CD14-positive monocyte (primary cell): ENCODE measurements around the gene HES3. TPM values are rescaled to one million over a fixed set of nuclear protein-coding genes. Genes with fewer than 3 reads are reported as not detected.

Source experiments
- DNase-seq, 3 donors: peaks; one replicate each; pipeline ENCODE4 v3.0.0-alpha.2; 2011 to 2022
- H2AFZ ChIP-seq: 2 replicates; pipeline ENCODE4 v1.6.0; 2012; ENCODE audit warnings: mild to moderate bottlenecking, low read depth, low read length, inconsistent platforms; ENCODE audit not compliant: insufficient read depth, poor library complexity, severe bottlenecking
- H3K27ac ChIP-seq, 2 donors: 1 replicate in 1 of 2; 2 replicates in 1 of 2; pipeline ENCODE4 v1.5.1; 2012 to 2013; ENCODE audit warnings: low read length in 2 of 2, control low read depth in 1 of 2, inconsistent platforms in 1 of 2, low read depth in 1 of 2, mild to moderate bottlenecking in 1 of 2
- H3K27me3 ChIP-seq, 2 donors: one replicate each; pipeline versions ENCODE4 v1.6.0 to v1.6.1; 2011 to 2013; ENCODE audit warnings: low read length in 2 of 2; ENCODE audit not compliant: control insufficient read depth in 2 of 2, insufficient read depth in 2 of 2
- H3K36me3 ChIP-seq, 2 donors: replicated peaks in 1 of 2; 1 replicate in 1 of 2; 2 replicates in 1 of 2; pipeline versions ENCODE4 v1.5.1 to v1.6.1; 2012 to 2013; ENCODE audit warnings: low read length in 2 of 2, control low read depth in 1 of 2, inconsistent platforms in 1 of 2, mild to moderate bottlenecking in 1 of 2; ENCODE audit not compliant: insufficient read depth in 2 of 2, control insufficient read depth in 1 of 2
- H3K4me1 ChIP-seq, 2 donors: 1 replicate in 1 of 2; 2 replicates in 1 of 2; pipeline versions ENCODE4 v1.5.1 to v1.6.1; 2012 to 2013; ENCODE audit warnings: low read length in 2 of 2, control low read depth in 1 of 2, inconsistent platforms in 1 of 2, mild to moderate bottlenecking in 1 of 2, moderate library complexity in 1 of 2; ENCODE audit not compliant: insufficient read depth in 2 of 2, control insufficient read depth in 1 of 2
- H3K4me2 ChIP-seq: replicated peaks from 2 replicates; pipeline ENCODE3; 2012; ENCODE audit warnings: low read length, moderate library complexity, mild to moderate bottlenecking; ENCODE audit not compliant: poor library complexity, severe bottlenecking; ENCODE audit errors: extremely low read depth
- H3K4me3 ChIP-seq, 3 experiments: fragments of 200-600 bp in 1 of 3; sonication (generic) in 1 of 3; replicated peaks in 1 of 3; 1 replicate in 2 of 3; 2 replicates in 1 of 3; pipeline ENCODE4 v1.5.1; 2011 to 2013; ENCODE audit warnings: low read length in 3 of 3, mild to moderate bottlenecking in 3 of 3, control low read depth in 2 of 3, low read depth in 2 of 3, inconsistent platforms in 1 of 3, moderate library complexity in 1 of 3
- H3K79me2 ChIP-seq: 2 replicates; pipeline ENCODE4 v1.6.0; 2012; ENCODE audit warnings: mild to moderate bottlenecking, control low read depth, inconsistent platforms, low read length, moderate library complexity; ENCODE audit not compliant: insufficient read depth
- H3K9ac ChIP-seq: 2 replicates; pipeline ENCODE4 v1.6.0; 2017; ENCODE audit warnings: low read length, mild to moderate bottlenecking; ENCODE audit not compliant: insufficient read depth, poor library complexity, severe bottlenecking
- H3K9me3 ChIP-seq, 2 donors: replicated peaks in 1 of 2; 1 replicate in 1 of 2; 2 replicates in 1 of 2; pipeline versions ENCODE4 v1.5.1 to v1.6.1; 2012 to 2013; ENCODE audit warnings: low read length in 2 of 2, control low read depth in 1 of 2; ENCODE audit not compliant: control insufficient read depth in 1 of 2, insufficient read depth in 1 of 2
- H4K20me1 ChIP-seq: 2 replicates; pipeline ENCODE4 v1.6.0; 2012; ENCODE audit warnings: mild to moderate bottlenecking, low read length, control low read depth, moderate library complexity; ENCODE audit not compliant: insufficient read depth
- H3K27ac Mint-ChIP-seq, 7 donors: one replicate each; pipeline ENCODE4 v1.8.0; 2020; ENCODE audit warnings: mild to moderate bottlenecking in 7 of 7, mixed read lengths in 7 of 7, moderate library complexity in 6 of 7, inconsistent platforms in 2 of 7
- H3K27me3 Mint-ChIP-seq, 3 donors: one replicate each; pipeline ENCODE4 v1.8.0; 2021 to 2022; ENCODE audit warnings: low read depth in 3 of 3, mild to moderate bottlenecking in 3 of 3, mixed read lengths in 3 of 3, moderate library complexity in 3 of 3, inconsistent platforms in 1 of 3
- H3K36me3 Mint-ChIP-seq, 2 donors: one replicate each; pipeline ENCODE4 v1.8.0; 2020; ENCODE audit warnings: mixed read lengths in 2 of 2, inconsistent platforms in 1 of 2, mild to moderate bottlenecking in 1 of 2
- H3K4me1 Mint-ChIP-seq: one replicate; pipeline ENCODE4 v1.8.0; 2020; ENCODE audit warnings: mild to moderate bottlenecking, mixed read lengths
- H3K4me3 Mint-ChIP-seq, 2 donors: one replicate each; pipeline ENCODE4 v1.8.0; 2020; ENCODE audit warnings: mild to moderate bottlenecking in 2 of 2, mixed read lengths in 2 of 2, moderate library complexity in 1 of 2
- H3K9me3 Mint-ChIP-seq, 7 donors: one replicate each; pipeline ENCODE4 v1.8.0; 2020 to 2022; ENCODE audit warnings: mixed read lengths in 7 of 7, mild to moderate bottlenecking in 6 of 7, moderate library complexity in 6 of 7, inconsistent platforms in 2 of 7
- CTCF ChIP-seq: fragments of 200-600 bp; IDR thresholded peaks from one replicate; pipeline ENCODE4 v1.8.0; 2022; ENCODE audit warnings: antibody characterized with exemption, mild to moderate bottlenecking
- WGBS: methylation state at CpG from one replicate; pipeline ENCODE4 v1.1.5; 2013; ENCODE audit warnings: missing lambda C conversion rate; ENCODE audit not compliant: insufficient coverage; 5-methylcytosine and 5-hydroxymethylcytosine counted together
- intact Hi-C, 2 donors: fragments of 100-400 bp; cut with micrococcal nuclease; formaldehyde crosslinking; loops; one replicate each; pipeline versions ENCODE4 v1.15.0 to v1.15.1; 2023
- polyA plus RNA-seq, 3 donors: library from polyadenylated mRNA; depleted of rRNA in 1 of 3; unstranded in 2 of 3; stranded (reverse) in 1 of 3; fragments of 300-500 nt in 2 of 3; fragments of >200 nt in 1 of 3; fragmentation: Illumina TruSeq in 2 of 3; gene quantifications; 1 replicate in 2 of 3; 2 replicates in 1 of 3; pipeline ENCODE4 v1.2.3, GENCODE V29; 2012 to 2021

HES3 gene
- polyA plus RNA-seq, 3 donors, result not detected

- Mint-ChIP-seq H3K4me3 (no peak overlapping the region), H3K27me3 (peaks cover 20 to 42% (median 25%) of the 10 kb centered on the region in 3 donors), H3K9me3 (no peaks in the 10 kb centered on the region), H3K36me3 (peaks cover 0 to 4% of the 10 kb centered on the region in 2 donors), H3K27ac (no peak overlapping the region), H3K4me1 (peaks cover 11% of the 10 kb centered on the region)
- Histone ChIP-seq H2AFZ (no peak overlapping the region), H3K36me3 (no peaks in the 10 kb centered on the region), H4K20me1 (no peaks in the 10 kb centered on the region), H3K4me2 (no peak overlapping the region), H3K4me3 (no peak overlapping the region), H3K27ac (no peak overlapping the region), H3K9ac (no peak overlapping the region), H3K4me1 (peaks cover 11 to 18% of the 10 kb centered on the region in 2 donors), H3K27me3 (peaks cover 8 to 32% of the 10 kb centered on the region in 2 donors), H3K79me2 (no peaks in the 10 kb centered on the region), H3K9me3 (no peaks in the 10 kb centered on the region)
- DNase-seq, result no peak
- WGBS, result 80% methylated on average over 4 of the region's 7 CpGs
- TF ChIP-seq CTCF, result no peak
- intact Hi-C loops, result no loop called here
Measured at GRCh38 chr1:6263716-6264115, 19.7 kb downstream of the HES3 start.

- H3K9me3 ChIP-seq, result no peaks in the 10 kb centered on the region
- intact Hi-C loops, result loop anchor here in 1 of 2 donors (5.0 kb wide), 1 partner anchor 48 kb away; no protein-coding TSS in a partner anchor
- Mint-ChIP-seq H3K4me3 (no peak overlapping the region), H3K9me3 (no peaks in the 10 kb centered on the region), H3K4me1 (peaks cover 5% of the 10 kb centered on the region), H3K27ac (no peak overlapping the region), H3K36me3 (peaks cover 0 to 4% of the 10 kb centered on the region in 2 donors), H3K27me3 (peaks cover 13 to 27% (median 16%) of the 10 kb centered on the region in 3 donors)
- DNase-seq, result no peak
- peaks cover 6 to 12% of the 10 kb centered on the region in 2 donors for H3K4me1 ChIP-seq
- H4K20me1 ChIP-seq, result no peaks in the 10 kb centered on the region
- H3K27ac ChIP-seq, result no peak overlapping the region
- H3K9ac ChIP-seq, result no peak overlapping the region
- no peak for TF ChIP-seq CTCF
- no peaks in the 10 kb centered on the region for H3K36me3 ChIP-seq
- peaks cover 8 to 22% of the 10 kb centered on the region in 2 donors for H3K27me3 ChIP-seq
- 93% methylated on average over 15 of the region's 15 CpGs for whole genome bisulfite sequencing
- H2AFZ ChIP-seq, result no peak overlapping the region
- no peak overlapping the region for H3K4me3 ChIP-seq
- no peak overlapping the region for H3K4me2 ChIP-seq
- H3K79me2 ChIP-seq, result no peaks in the 10 kb centered on the region
Measured at GRCh38 chr1:6265151-6265550, 21.2 kb downstream of the HES3 start.
